Measurements from ENCODE around the gene BARHL1.

The BARHL1 gene

GRCh38 chr9:132582276-132582785, at the start of gene BARHL1:
TSS of gene BARHL1 (plus strand) at chr9:132582606. CDS start at chr9:132582798, 192 bp downstream.
- no peak for DNase-seq (ENCODE audit: low read depth)

GRCh38 chr9:132534832-132535231, 47.6 kb upstream of the BARHL1 start:
- DNase-seq (ENCODE audit: low read depth): no peak

DNA sequence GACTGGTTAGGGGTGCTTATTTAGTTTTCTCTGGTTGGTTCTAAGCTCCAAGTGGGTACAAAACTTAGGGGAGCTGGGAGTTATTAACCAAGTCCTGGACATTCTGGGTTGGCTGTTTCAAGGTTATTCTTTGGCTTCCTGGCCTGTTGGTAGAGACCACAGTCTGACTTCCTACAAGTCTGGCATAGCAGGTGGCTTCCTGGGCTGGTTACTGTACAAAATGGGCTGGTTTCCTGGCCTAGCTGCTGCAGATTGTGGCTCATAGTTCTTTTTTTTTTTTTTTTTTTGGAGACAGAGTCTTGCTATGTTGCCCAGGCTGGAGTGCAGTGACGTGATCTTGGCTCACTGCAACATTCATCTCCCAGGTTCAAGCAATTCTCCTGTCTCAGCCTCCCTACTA, 46.3 kb upstream of the BARHL1 start:
- DNase-seq (ENCODE audit: low read depth): no peak

- DNase-seq (ENCODE audit: low read depth): no peak
These were observed 45.1 kb upstream of the BARHL1 start for GRCh38 chr9:132537352-132537751.

DNA sequence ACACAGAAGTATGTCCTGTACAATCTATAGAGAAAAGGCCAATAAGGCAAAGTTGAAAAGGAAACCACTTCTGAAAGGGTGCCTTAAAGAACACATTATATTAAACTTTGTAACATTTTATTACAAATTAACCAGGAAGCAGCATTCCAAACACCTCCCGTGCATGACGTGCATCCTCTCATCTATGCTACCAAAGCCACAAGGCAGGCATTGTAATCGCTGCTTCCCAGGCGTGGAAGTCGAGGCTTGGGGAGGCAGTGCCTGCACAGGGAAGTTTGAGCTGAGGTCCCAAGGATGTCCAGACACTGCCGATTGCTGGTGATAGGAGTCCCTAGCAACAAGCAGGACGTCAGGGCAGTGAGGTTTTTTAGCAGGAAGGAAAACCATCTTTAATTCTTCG, 44.3 kb upstream of the BARHL1 start:
- no peak for DNase-seq (ENCODE audit: low read depth)

DNA sequence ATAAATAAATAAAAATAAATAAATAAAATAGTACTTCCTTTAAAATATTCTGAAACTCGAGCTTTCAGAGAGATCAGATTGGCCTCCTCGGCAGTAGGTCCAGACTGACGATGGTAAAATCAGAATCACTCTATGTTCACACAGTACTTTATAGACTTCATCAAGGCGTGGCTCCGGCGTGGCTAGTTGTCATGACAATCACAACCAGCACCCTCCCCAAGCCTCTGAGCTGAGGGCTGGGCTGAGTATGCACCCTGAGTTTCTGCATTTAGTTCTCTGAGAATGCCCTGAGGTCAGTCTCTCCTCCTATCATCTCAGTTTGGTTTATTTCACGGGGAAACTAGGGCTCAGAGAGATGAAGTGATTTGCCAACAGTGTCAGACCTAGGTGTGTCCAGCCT, 43.3 kb upstream of the BARHL1 start:
- DNase-seq (ENCODE audit: low read depth): no peak

DNA sequence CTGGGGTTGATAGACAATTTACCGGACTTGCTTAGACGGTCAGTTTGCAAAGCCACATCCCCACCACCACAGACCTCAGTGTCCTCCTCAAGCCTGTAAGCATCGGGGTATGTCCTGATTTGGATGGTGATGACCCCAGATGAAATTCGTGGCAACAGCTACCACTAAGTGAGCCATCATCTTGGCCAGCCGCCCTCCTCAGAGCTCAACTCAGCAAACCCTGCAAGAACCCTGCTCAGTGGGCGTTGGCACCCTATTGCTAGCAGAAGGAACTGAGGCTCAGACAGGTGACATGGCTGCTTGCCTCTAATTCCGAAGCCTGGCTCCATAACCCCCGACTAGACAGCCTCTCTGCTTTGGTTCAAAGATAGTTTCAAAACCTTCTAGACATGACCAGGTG, 41.4 kb upstream of the BARHL1 start:
- no peak for DNase-seq (ENCODE audit: low read depth)

GRCh38 chr9:132541870-132542830, 40.3 kb upstream of the BARHL1 start:
- no peak for DNase-seq (ENCODE audit: low read depth)

DNA sequence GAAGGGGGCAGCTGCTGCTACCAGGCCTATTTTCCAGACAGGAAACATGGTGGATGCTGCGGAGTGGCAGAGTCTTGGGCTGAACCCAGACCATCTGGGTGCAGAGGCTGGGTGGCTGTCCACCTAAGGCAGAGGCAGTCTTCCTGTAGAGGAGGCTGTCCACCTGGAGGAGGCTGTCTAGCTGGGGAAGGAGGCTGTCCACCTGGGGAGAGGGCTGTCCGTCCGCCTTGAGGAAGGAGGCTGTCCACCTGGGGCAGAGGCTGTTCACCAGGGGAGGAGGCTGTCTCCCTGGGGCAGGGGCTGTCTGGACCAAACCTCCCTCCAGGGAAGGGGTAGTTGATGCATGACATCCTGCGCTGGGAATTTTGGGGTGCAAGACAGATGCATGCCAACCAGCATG, 39.2 kb upstream of the BARHL1 start:
- no peak for DNase-seq (ENCODE audit: low read depth)

- no peak for DNase-seq (ENCODE audit: low read depth)
These were observed 38.4 kb upstream of the BARHL1 start for GRCh38 chr9:132543960-132544359.

DNA sequence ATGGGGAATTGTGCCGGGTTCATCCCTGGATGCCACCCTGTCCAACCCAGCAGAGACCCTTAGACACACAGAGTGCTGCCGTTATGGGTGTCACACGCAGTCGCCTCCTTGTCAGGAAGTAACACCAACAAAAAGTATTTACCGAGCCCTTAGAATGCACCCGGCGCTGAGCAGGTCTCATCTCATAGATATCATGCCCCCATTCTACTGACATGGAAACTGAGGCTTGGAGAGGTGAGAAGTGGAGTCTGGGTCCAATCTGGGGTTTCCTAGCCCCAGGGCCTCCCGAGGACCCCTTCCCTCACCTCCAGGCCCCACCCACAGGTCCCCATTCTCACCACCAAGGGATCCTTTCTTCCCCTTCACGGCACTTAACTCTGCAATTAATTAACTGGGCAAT, 36.8 kb upstream of the BARHL1 start:
- DNase-seq (ENCODE audit: low read depth): no peak

DNA sequence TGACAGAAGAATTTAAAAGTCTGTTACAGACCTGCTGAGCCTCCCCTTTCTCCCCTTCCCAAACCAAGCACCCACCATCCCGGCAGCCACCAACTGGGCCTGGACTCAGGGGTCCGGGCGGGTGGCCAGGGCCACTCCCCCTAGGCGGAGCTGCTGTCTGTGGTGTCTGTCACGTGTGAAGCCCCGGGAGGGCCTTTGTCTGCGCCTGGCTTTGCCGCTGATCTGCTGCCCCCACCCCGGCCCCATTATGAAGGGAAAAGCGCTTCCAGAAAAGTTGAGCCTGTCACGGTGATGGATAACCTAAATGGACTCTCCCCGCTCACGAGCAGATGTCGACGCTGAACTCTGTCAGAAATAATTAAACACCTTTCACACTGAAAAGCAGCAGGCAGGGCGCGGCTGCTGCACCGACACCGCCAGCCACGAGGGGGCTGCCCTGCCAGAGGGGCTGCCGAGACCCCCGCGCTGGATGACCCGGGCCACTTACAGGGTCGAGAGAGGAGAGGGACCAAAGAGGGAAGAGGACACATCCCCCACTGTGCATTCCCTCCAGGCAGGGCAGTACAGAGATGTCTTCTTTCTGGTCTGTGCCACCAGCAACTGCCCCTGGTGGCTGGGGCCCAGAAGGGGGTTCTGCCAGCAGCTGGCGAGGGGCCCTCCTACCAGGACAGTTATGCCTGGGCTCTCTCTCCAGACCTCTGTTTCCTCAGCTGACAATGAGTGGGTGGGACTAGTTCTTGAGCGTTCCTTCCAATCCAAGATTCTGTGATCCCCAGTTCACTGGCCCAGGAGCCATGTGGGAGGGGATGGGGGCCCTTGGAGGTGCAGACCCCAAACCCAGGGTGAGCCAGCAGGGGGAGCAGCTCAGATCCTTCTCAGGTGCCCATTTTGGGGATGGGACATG, 36.0 kb upstream of the BARHL1 start:
- DNase-seq (ENCODE audit: low read depth): no peak

GRCh38 chr9:132547052-132547431, 35.4 kb upstream of the BARHL1 start:
- no peak for DNase-seq (ENCODE audit: low read depth)

- DNase-seq (ENCODE audit: low read depth): no peak
These were observed 35.0 kb upstream of the BARHL1 start for GRCh38 chr9:132547436-132547835.

DNA sequence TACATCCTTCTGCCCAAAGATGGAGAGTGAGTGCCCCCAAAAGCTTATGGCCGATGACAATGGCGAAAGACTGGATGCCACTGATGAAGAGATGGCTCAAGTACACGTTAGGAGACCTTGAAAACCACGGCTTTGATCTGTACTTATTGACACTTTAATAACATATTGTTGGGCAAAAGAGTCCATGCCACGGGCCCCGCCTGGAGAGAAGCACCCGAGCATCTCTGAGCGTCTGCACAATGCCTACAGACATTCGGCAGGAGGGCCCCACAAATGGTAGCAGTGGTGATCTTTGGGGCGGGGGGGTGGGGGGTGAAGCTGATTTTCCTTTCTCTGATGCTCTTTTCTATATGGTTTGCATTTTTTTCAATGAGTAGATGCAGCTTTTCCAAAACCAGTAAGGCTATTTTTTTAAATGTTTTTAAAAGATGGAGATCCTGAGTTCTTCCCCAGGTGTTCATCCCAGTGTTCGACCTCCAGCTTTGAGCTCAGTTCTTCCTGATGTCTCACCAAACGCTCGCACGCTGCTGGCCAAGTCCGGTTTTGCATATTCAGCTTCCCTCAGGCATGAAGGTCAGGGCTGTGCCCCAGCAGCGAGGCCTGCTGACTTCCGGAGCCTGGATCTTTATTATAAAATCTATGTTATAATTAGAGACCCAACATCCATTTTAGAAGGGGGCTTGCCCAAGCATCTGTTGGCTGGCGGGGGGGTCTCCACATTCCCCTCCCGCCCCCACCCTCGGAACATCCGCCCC, 34.3 kb upstream of the BARHL1 start:
- DNase-seq (ENCODE audit: low read depth): no peak

- no peak for DNase-seq (ENCODE audit: low read depth)
These were observed 33.4 kb upstream of the BARHL1 start for GRCh38 chr9:132548751-132549640.

- no peak for DNase-seq (ENCODE audit: low read depth)
These were observed 30.9 kb upstream of the BARHL1 start for GRCh38 chr9:132551556-132551955.

- no peak for DNase-seq (ENCODE audit: low read depth)
These were observed 30.4 kb upstream of the BARHL1 start for GRCh38 chr9:132552041-132552440.

DNA sequence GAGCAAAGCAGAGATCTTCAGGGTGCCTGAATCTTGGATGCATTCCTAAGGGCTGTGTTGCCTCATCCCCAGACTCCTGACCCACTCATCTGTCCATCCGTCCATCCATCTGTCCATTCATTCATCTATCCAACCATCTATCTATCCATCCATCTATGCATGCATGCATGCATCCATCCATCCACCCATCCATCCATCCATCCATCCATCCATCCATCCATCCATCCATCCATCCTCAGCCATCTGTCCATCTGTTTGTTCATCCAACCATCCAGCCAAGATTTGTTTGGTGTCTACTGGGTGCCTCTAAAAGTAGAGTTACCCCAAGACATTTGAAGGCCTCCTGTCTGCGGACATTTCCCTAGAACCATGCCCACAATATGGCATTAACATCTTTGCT, 27.7 kb upstream of the BARHL1 start:
- DNase-seq (ENCODE audit: low read depth): no peak

- no peak for DNase-seq (ENCODE audit: low read depth)
These were observed 26.9 kb upstream of the BARHL1 start for GRCh38 chr9:132555528-132555927.

- no peak for DNase-seq (ENCODE audit: low read depth)
These were observed 26.2 kb upstream of the BARHL1 start for GRCh38 chr9:132556235-132556634.
